Activated naive CD8-positive, alpha-beta T cell treated with anti-CD3 and anti-CD28 coated beads, Interleukin-2, amount 10 ng/mL, durations not matched to agents 7 days and 5 days (primary cell): Measurements from ENCODE around the gene TAAR8. TPM values are rescaled to one million over a fixed set of nuclear protein-coding genes. Genes with fewer than 3 reads are reported as not detected.

Source experiments
- ATAC-seq: fragments of 150-1000 bp; cut with Tn5 transposase; one replicate; pipeline ENCODE4 v1.10.0; 2021; ENCODE audit warnings: low read depth, moderate library complexity
- POLR2A ChIA-PET: fragments of 350-600 bp; sonication (Branson Sonifier 250); formaldehyde crosslinking; loops from one replicate; lab custom pipeline; 2021; ENCODE audit warnings: antibody characterized with exemption; lab: Charles Lee
- DNase-seq: peaks from one replicate; pipeline ENCODE4 v3.0.0; 2021
- H3K27ac Mint-ChIP-seq: one replicate; pipeline ENCODE4 v1.8.0; 2022; ENCODE audit warnings: mild to moderate bottlenecking, mixed read lengths
- H3K27me3 Mint-ChIP-seq: one replicate; pipeline ENCODE4 v1.8.0; 2022; ENCODE audit warnings: mild to moderate bottlenecking, moderate library complexity, mixed read lengths
- H3K36me3 Mint-ChIP-seq: one replicate; pipeline ENCODE4 v1.8.0; 2021; ENCODE audit warnings: mild to moderate bottlenecking, mixed read lengths
- H3K4me1 Mint-ChIP-seq: one replicate; pipeline ENCODE4 v1.8.0; 2021; ENCODE audit warnings: mixed read lengths
- H3K4me3 Mint-ChIP-seq: one replicate; pipeline ENCODE4 v1.8.0; 2022; ENCODE audit warnings: mild to moderate bottlenecking, moderate library complexity, mixed read lengths
- H3K9me3 Mint-ChIP-seq: one replicate; pipeline ENCODE4 v1.8.0; 2021; ENCODE audit warnings: mixed read lengths
- total RNA-seq, 2 experiments: library from RNA; stranded (reverse); gene quantifications; one replicate each; pipeline ENCODE4 v1.2.3, GENCODE V29; 2021

Gene TAAR8, protein sequence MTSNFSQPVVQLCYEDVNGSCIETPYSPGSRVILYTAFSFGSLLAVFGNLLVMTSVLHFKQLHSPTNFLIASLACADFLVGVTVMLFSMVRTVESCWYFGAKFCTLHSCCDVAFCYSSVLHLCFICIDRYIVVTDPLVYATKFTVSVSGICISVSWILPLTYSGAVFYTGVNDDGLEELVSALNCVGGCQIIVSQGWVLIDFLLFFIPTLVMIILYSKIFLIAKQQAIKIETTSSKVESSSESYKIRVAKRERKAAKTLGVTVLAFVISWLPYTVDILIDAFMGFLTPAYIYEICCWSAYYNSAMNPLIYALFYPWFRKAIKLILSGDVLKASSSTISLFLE
- not detected for total RNA-seq

- POLR2A ChIA-PET = no interaction called here
Observed at GRCh38 chr6:132552372-132552771, at the start of gene TAAR8. Gene TAAR8, plus strand, starts transcription at chr6:132552672. Its CDS starts 21 bp downstream, at chr6:132552693.

DNA sequence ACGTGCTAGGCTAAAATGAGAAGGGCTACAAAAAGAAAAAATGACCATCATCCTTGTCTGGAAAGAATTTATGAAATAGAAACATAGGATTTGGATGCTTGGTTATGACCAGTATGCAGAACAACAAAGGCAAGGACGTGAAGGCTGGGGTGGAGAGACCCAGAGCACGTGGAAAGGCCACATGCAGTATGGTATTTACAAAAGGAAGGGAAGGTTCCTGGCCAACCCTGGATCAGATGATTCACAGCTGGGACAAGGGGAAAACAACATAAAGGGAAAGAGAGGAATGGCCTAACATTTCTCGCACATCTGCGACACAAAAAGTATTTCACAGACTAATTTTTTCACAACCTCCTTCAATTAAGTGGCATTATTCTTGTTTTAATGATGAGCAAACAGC, 47.7 kb upstream of the TAAR8 start:
- H3K4me3 Mint-ChIP-seq = no peak overlapping the region
- DNase-seq (no peak), ATAC-seq (no peak)
- peaks cover 33% of the 10 kb centered on the region for H3K36me3 Mint-ChIP-seq
- POLR2A ChIA-PET = no interaction called here
- no peaks in the 10 kb centered on the region for H3K27me3 Mint-ChIP-seq
- H3K4me1 Mint-ChIP-seq = peaks cover 5% of the 10 kb centered on the region
- H3K9me3 Mint-ChIP-seq = no peaks in the 10 kb centered on the region
- no peak overlapping the region for H3K27ac Mint-ChIP-seq

More at GRCh38 chr6:132552372-132552771, at the start of gene TAAR8:
- Mint-ChIP-seq H3K27ac (no peak within 1 kb of the TSS), H3K9me3 (no peaks in the 10 kb centered on the region), H3K27me3 (peaks cover 32% of the 10 kb centered on the region), H3K4me3 (no peak within 1 kb of the TSS), H3K4me1 (no peaks in the 10 kb centered on the region), H3K36me3 (no peaks in the 10 kb centered on the region)
- DNase-seq (no peak), ATAC-seq (no peak)

DNA sequence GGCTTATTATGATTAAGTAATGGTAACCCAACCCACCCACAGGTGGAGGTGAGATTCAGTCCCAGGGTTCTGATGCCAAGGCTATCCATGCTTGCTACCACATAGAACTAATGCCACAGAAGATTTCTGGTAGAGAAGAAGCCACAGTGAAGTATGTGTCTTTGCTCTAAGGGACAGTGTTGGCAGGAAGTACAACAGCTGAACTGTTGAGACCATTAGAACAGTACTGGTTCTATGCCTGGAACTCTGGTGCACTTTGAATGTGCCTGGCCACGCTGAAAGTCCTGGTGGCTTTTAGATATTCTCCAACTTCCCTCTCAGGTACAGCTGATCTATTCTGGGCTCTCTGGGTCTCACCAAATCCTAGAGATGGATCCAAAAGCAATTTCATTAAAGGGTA, 47.3 kb upstream of the TAAR8 start:
- H3K4me1 Mint-ChIP-seq = peaks cover 4% of the 10 kb centered on the region

GRCh38 chr6:132506461-132506860, 46.0 kb upstream of the TAAR8 start:
- Mint-ChIP-seq H3K36me3 (peaks cover 23% of the 10 kb centered on the region), H3K27ac (no peak overlapping the region), H3K4me1 (peaks cover 11% of the 10 kb centered on the region), H3K4me3 (no peak overlapping the region), H3K9me3 (no peaks in the 10 kb centered on the region), H3K27me3 (no peaks in the 10 kb centered on the region)
- ATAC-seq (no peak), DNase-seq (no peak)
- POLR2A ChIA-PET = no interaction called here

More for the DNA sequence above, 47.3 kb upstream of the TAAR8 start:
- Mint-ChIP-seq H3K27ac (no peak overlapping the region), H3K36me3 (peaks cover 29% of the 10 kb centered on the region), H3K4me3 (no peak overlapping the region), H3K27me3 (no peaks in the 10 kb centered on the region), H3K9me3 (no peaks in the 10 kb centered on the region)
- POLR2A ChIA-PET = no interaction called here
- ATAC-seq (no peak), DNase-seq (no peak)

DNA sequence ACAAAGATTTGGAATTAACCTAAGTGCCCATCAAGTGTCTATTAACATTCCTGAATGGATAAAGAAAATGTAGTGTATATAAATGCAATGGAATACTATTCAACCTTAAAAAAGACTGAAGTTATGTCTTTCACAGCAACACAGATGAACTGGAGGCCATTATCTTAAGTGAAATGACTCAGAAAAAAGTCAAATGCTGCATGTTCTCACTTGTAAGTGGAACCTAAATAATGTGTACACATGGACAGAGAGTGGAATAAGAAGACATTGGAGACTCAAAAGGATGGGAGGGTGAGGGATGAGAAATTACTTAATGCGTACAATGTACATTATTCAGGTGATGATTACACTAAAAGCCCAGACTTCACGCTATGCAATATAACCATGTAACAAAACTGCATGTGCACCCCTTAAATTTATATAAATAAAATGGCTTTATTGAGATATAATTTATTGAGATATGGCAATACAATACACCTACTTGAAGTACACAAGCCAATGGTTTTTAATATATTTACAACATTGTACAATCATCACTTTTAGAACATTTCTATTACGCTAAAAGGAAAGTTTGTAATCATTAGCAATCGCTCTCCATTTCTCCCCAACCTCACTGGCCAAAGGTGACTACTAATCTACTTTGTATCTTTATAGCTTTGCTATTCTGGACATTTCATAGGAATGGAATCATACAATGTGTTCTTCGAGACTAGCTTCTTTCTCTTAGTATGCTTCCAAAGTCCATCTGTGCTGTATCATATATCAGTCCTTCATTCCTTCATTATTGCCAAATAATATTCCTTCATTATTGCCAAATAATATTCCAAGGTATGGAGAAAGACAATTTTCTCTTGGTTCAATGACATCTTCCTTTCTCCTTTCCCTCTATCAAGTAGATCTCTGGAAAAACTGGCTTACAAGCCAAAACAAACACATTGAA, 45.3 kb upstream of the TAAR8 start:
- Mint-ChIP-seq H3K4me1 (peaks cover 12% of the 10 kb centered on the region), H3K27ac (no peak overlapping the region), H3K36me3 (peaks cover 20% of the 10 kb centered on the region), H3K4me3 (no peak overlapping the region), H3K27me3 (no peaks in the 10 kb centered on the region), H3K9me3 (no peaks in the 10 kb centered on the region)
- DNase-seq (no peak), ATAC-seq (no peak)
- POLR2A ChIA-PET = no interaction called here

- H3K27me3 Mint-ChIP-seq = no peaks in the 10 kb centered on the region
- DNase-seq (no peak), ATAC-seq (no peak)
- H3K9me3 Mint-ChIP-seq = no peaks in the 10 kb centered on the region
- POLR2A ChIA-PET = no interaction called here
- peaks cover 18% of the 10 kb centered on the region for H3K4me1 Mint-ChIP-seq
- H3K36me3 Mint-ChIP-seq = peaks cover 20% of the 10 kb centered on the region
- H3K4me3 Mint-ChIP-seq = peak overlapping the region; percentile 40
- no peak overlapping the region for H3K27ac Mint-ChIP-seq
Observed at GRCh38 chr6:132511210-132511830, 41.2 kb upstream of the TAAR8 start.

DNA sequence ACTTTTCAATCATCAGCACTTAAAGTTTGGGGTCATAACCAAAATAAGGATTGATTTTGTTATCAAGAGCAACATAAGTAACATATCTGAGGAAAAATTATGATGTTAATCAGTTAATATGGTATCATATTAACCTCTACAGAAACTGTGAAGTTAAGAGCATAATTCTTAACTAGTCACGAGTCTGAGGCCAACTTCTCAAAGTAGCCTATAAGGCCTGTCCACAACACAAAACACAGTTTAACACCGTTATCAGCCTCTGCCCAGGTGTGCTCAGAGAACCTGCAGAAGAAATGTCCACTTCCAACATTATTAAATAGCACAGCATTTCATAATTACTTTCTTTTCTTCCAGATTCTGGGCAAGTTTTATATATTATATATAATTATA, 40.6 kb upstream of the TAAR8 start:
- peak overlapping the region; percentile 90 for H3K4me3 Mint-ChIP-seq
- no peak overlapping the region for H3K27ac Mint-ChIP-seq
- H3K9me3 Mint-ChIP-seq = no peaks in the 10 kb centered on the region
- ATAC-seq = no peak
- H3K36me3 Mint-ChIP-seq = peaks cover 14% of the 10 kb centered on the region
- DNase-seq = no peak
- no peaks in the 10 kb centered on the region for H3K27me3 Mint-ChIP-seq
- H3K4me1 Mint-ChIP-seq = peaks cover 16% of the 10 kb centered on the region
- POLR2A ChIA-PET = interaction anchor here (1.4 kb wide), 2 partner anchors 17 to 300 kb away, joined by 4 to 5 read pairs; no protein-coding TSS in a partner anchor

DNA sequence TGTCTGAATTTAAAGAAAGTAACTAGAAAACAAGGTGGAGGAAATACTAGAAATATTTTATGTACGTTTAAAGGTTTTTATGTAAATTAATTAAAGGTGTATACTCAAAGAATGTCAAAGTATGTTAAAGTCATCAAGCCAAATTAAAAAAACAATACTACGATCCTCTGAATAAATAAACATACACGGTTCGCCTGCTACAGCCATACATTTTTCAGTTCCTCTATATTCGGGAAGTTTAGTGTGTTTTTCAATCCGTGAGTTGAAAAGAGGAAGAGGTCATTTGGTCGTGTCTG, 40.2 kb upstream of the TAAR8 start:
- DNase-seq (no peak), ATAC-seq (no peak)
- Mint-ChIP-seq H3K9me3 (no peaks in the 10 kb centered on the region), H3K36me3 (peaks cover 13% of the 10 kb centered on the region), H3K4me1 (peaks cover 16% of the 10 kb centered on the region), H3K27me3 (peaks cover 2% of the 10 kb centered on the region), H3K27ac (peak overlapping the region; percentile 73), H3K4me3 (peak overlapping the region; percentile 90)
- POLR2A ChIA-PET = interaction anchor here (1.2 to 1.5 kb wide), 6 partner anchors 17 to 302 kb away, joined by 3 to 16 read pairs (median 4); partner anchors contain the start of genes RPS12 and SLC18B1

GRCh38 chr6:132512638-132513632, 39.5 kb upstream of the TAAR8 start, which contains the start of gene STX7:
Gene STX7, minus strand, starts transcription at chr6:132513116. Its CDS starts 9,586 bp downstream, at chr6:132503530.
- peaks cover 3% of the 10 kb centered on the region for H3K27me3 Mint-ChIP-seq
- peak within 1 kb of the TSS; percentile 82 for H3K27ac Mint-ChIP-seq
- peaks cover 16% of the 10 kb centered on the region for H3K4me1 Mint-ChIP-seq

GRCh38 chr6:132513831-132514545, 38.5 kb upstream of the TAAR8 start:
- POLR2A ChIA-PET = interaction anchor here (0.7 to 1.5 kb wide), 3 partner anchors 250 to 302 kb away, joined by 3 to 16 read pairs (median 4); partner anchors contain the start of gene RPS12
- Mint-ChIP-seq H3K36me3 (peaks cover 1% of the 10 kb centered on the region), H3K27me3 (peaks cover 6% of the 10 kb centered on the region), H3K9me3 (no peaks in the 10 kb centered on the region), H3K4me3 (peak overlapping the region; percentile 98), H3K4me1 (peaks cover 16% of the 10 kb centered on the region), H3K27ac (no peak overlapping the region)
- no peak for ATAC-seq
- DNase-seq = no peak

More at GRCh38 chr6:132512638-132513632, 39.5 kb upstream of the TAAR8 start, which contains the start of gene STX7:
- Mint-ChIP-seq H3K36me3 (peaks cover 10% of the 10 kb centered on the region), H3K9me3 (no peaks in the 10 kb centered on the region), H3K4me3 (peak within 1 kb of the TSS; percentile 98)
- DNase-seq (peak; percentile 89), ATAC-seq (peak; percentile 96)
- POLR2A ChIA-PET = interaction anchor here (0.7 to 1.5 kb wide), 7 partner anchors 18 to 303 kb away, joined by 3 to 16 read pairs (median 4); partner anchors contain the start of genes RPS12 and SLC18B1

DNA sequence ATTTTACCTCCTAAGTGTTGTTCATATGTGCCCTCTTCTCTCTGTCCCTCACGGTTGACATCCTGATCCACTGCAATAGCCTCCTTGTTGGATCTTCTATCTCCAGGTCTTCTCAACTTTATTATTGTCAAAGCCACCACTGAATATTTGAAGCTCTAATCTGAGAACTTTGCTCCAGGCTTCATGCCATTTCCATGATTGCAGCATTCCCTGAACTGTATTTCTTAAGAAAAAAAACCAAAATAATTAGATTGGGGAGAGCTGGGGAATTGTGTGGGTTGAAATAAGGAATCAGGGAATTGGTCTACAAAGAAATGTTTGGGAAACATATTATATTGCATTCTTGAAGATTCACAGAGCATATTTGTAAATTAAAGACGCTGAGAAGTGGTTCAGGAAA, 37.1 kb upstream of the TAAR8 start:
- Mint-ChIP-seq H3K9me3 (no peaks in the 10 kb centered on the region), H3K27ac (no peak overlapping the region), H3K27me3 (peaks cover 9% of the 10 kb centered on the region), H3K36me3 (peaks cover 1% of the 10 kb centered on the region), H3K4me1 (peaks cover 16% of the 10 kb centered on the region), H3K4me3 (no peak overlapping the region)
- ATAC-seq = no peak
- no peak for DNase-seq
- POLR2A ChIA-PET = no interaction called here
